Measurements from ENCODE around the gene PCDHGB4. TPM values are rescaled to one million over a fixed set of nuclear protein-coding genes. Genes with fewer than 3 reads are reported as not detected.
"Not testable (repeated sequence)": the region's sequence is repeated elsewhere in the genome, so short reads cannot be mapped to it uniquely, and the experiment has no call there.

The PCDHGB4 gene
- total RNA-seq, 4 donors from 2014 or later, result 10.4 to 12.5 (median 10.4) TPM

- peak; percentile 59 to 62 for DNase-seq
- Histone ChIP-seq H3K27me3 (no peaks in the 10 kb centered on the region), H3K4me3 (replicated peaks in 1 of 3) (peak within 1 kb of the TSS in 2 of 3 donors; percentile 3 to 15), H3K36me3 (no peaks in the 10 kb centered on the region), H3K9me3 (peaks cover 6% of the 10 kb centered on the region), H3K4me1 (no peaks in the 10 kb centered on the region), H3K27ac (peak within 1 kb of the TSS in 1 of 3 donors; percentile 1)
- intact Hi-C loops (cut with DNase I), result no loop called here
- TF ChIP-seq, protein P1, sequence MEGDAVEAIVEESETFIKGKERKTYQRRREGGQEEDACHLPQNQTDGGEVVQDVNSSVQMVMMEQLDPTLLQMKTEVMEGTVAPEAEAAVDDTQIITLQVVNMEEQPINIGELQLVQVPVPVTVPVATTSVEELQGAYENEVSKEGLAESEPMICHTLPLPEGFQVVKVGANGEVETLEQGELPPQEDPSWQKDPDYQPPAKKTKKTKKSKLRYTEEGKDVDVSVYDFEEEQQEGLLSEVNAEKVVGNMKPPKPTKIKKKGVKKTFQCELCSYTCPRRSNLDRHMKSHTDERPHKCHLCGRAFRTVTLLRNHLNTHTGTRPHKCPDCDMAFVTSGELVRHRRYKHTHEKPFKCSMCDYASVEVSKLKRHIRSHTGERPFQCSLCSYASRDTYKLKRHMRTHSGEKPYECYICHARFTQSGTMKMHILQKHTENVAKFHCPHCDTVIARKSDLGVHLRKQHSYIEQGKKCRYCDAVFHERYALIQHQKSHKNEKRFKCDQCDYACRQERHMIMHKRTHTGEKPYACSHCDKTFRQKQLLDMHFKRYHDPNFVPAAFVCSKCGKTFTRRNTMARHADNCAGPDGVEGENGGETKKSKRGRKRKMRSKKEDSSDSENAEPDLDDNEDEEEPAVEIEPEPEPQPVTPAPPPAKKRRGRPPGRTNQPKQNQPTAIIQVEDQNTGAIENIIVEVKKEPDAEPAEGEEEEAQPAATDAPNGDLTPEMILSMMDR (IDR thresholded peaks at IDR 0.05), result peak in 5 of 6 experiments; percentile 20 to 51 (median 44)
- no peak for TF ChIP-seq POLR2A (IDR thresholded peaks at IDR 0.05)
- 21 to 25% methylated on average over 31 of the region's 31 CpGs for WGBS, 2 donors
Observed at GRCh38 chr5:141412854-141413539, 25.5 kb downstream of the PCDHGB4 start, which contains the start of gene PCDHGA10. TSS of gene PCDHGA10 (plus strand) at chr5:141412987. CDS start at chr5:141413176, 189 bp downstream.

GRCh38 chr5:141413540-141414069 lies 26.1 kb downstream of the PCDHGB4 start:
- peaks cover 6% of the 10 kb centered on the region for H3K9me3 ChIP-seq
- H3K27me3 ChIP-seq, result no peaks in the 10 kb centered on the region
- WGBS, 2 donors, result 22 to 27% methylated on average over 22 to 24 of the region's 25 CpGs

DNA sequence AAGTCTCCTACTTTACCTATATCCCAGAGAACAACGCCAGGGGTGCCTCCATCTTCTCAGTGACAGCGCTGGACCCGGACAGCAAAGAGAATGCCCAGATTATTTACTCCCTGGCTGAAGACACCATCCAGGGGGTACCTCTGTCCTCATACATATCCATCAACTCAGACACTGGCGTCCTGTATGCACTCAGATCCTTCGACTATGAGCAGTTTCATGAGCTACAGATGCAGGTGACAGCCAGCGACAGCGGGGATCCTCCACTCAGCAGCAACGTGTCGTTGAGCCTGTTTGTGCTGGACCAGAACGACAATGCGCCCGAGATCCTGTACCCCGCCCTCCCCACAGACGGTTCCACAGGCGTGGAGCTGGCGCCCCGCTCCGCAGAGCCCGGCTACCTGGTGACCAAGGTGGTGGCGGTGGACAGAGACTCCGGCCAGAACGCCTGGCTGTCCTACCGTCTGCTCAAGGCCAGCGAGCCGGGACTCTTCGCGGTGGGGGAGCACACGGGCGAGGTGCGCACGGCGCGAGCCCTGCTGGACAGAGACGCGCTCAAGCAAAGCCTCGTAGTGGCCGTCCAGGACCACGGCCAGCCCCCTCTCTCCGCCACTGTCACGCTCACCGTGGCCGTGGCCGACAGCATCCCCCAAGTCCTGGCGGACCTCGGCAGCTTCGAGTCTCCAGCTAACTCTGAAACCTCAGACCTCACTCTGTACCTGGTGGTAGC lies 27.2 kb downstream of the PCDHGB4 start:
- whole genome bisulfite sequencing, 2 donors, result 27 to 36% methylated on average over 3 to 18 of the region's 46 CpGs
- intact Hi-C loops (cut with DNase I), result loop anchor here (5.0 kb wide), 1 partner anchor 143 kb away; no protein-coding TSS in a partner anchor
- H3K4me1 ChIP-seq, result not testable (repeated sequence)

More at GRCh38 chr5:141413540-141414069, 26.1 kb downstream of the PCDHGB4 start:
- no peak for DNase-seq
- H3K4me1 ChIP-seq, result no peaks in the 10 kb centered on the region
- peak overlapping the region in 1 of 3 donors; percentile 1 for H3K27ac ChIP-seq
- TF ChIP-seq, protein P1 (IDR thresholded peaks at IDR 0.05), result no peak
- no peak for TF ChIP-seq POLR2A (IDR thresholded peaks at IDR 0.05)
- peak overlapping the region in 2 of 3 donors; percentile 3 to 15 for H3K4me3 ChIP-seq (replicated peaks in 1 of 3)
- H3K36me3 ChIP-seq, result no peaks in the 10 kb centered on the region
- intact Hi-C loops (cut with DNase I), result no loop called here

DNA sequence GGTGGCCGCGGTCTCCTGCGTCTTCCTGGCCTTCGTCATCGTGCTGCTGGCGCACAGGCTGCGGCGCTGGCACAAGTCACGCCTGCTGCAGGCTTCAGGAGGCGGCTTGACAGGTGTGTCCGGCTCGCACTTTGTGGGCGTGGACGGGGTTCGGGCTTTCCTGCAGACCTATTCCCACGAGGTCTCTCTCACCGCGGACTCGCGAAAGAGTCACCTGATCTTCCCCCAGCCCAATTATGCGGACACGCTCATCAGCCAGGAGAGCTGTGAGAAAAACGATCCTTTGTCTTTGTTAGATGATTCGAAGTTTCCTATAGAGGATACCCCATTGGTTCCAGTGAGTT lies 27.7 kb downstream of the PCDHGB4 start:
- not testable (repeated sequence) for H3K36me3 ChIP-seq; H3K27me3 ChIP-seq; H3K4me1 ChIP-seq; DNase-seq; H3K9me3 ChIP-seq; H3K4me3 ChIP-seq (replicated peaks in 1 of 3); H3K27ac ChIP-seq
- intact Hi-C loops (cut with DNase I), result loop anchor here (5.0 kb wide), 1 partner anchor 142 kb away; no protein-coding TSS in a partner anchor
- WGBS, 2 donors, result 26 to 28% methylated on average over 14 to 24 of the region's 24 CpGs

More for the DNA sequence above, 27.2 kb downstream of the PCDHGB4 start:
- DNase-seq; H3K9me3 ChIP-seq; H3K27ac ChIP-seq; H3K36me3 ChIP-seq; H3K27me3 ChIP-seq; H3K4me3 ChIP-seq (replicated peaks in 1 of 3): not testable (repeated sequence)

GRCh38 chr5:141417494-141418172 lies 30.1 kb downstream of the PCDHGB4 start, which contains the start of gene PCDHGB7:
TSS of gene PCDHGB7 (plus strand) at chr5:141417677. CDS start at chr5:141417860, 183 bp downstream.
- DNase-seq, result peak; percentile 78 to 81
- intact Hi-C loops (cut with DNase I), result loop anchor here (5.0 kb wide), 1 partner anchor 140 kb away; no protein-coding TSS in a partner anchor
- WGBS, 2 donors, result 8 to 9% methylated on average over 33 to 35 of the region's 47 CpGs
- H3K36me3 ChIP-seq, H3K27me3 ChIP-seq, H3K9me3 ChIP-seq, H3K4me1 ChIP-seq: not testable (repeated sequence)
- TF ChIP-seq, protein P1 (IDR thresholded peaks at IDR 0.05), result peak; percentile 42 to 73 (median 64)
- Histone ChIP-seq H3K27ac (peak within 1 kb of the TSS in 1 of 3 donors; percentile 41), H3K4me3 (replicated peaks in 1 of 3) (peak within 1 kb of the TSS in 1 of 3 donors; percentile 19)

All from thyroid gland (tissue), 4 donors.